IMR-90 (cell line): ENCODE data around the gene S100Z. TPM values are rescaled to one million over a fixed set of nuclear protein-coding genes. Genes with fewer than 3 reads are reported as not detected.

Experiments used
- ATAC-seq: fragments of 200-7000 bp; cut with Tn5 transposase; 2 replicates; pipeline ENCODE4 v1.9.1; 2020; ENCODE audit warnings: low read depth, mild to moderate bottlenecking, moderate library complexity
- BruUV-seq: library from RNA; stranded (reverse); fragments of 400-500 nt; replicated peaks from 2 replicates; lab custom pipeline; 2021; lab: Mats Ljungman, UMichigan
- CTCF ChIA-PET: fragments of 300-600 bp; formaldehyde crosslinking; extraction: SDS; loops from one replicate; lab custom pipeline; 2021; ENCODE audit warnings: antibody characterized with exemption; lab: Yijun Ruan, JAX
- POLR2A ChIA-PET: fragments of 300-600 bp; sonication (Branson Sonifier 250); formaldehyde crosslinking; loops from one replicate; lab custom pipeline; 2022; ENCODE audit warnings: antibody characterized with exemption; ENCODE audit not compliant: unreplicated experiment; lab: Charles Lee
- DNase-seq: peaks from one replicate; pipeline ENCODE4 v3.0.0; 2013
- H2AFZ ChIP-seq: replicated peaks from 2 replicates; pipeline ENCODE3; 2013; ENCODE audit warnings: low read length, mild to moderate bottlenecking; ENCODE audit not compliant: poor library complexity
- H2AK5ac ChIP-seq: 2 replicates; pipeline ENCODE4 v1.6.1; 2013; ENCODE audit warnings: low read depth, low read length, inconsistent platforms
- H2AK9ac ChIP-seq: replicated peaks from 2 replicates; pipeline ENCODE3; 2013; ENCODE audit warnings: mild to moderate bottlenecking, low read depth, low read length, moderate library complexity; ENCODE audit not compliant: poor library complexity
- H2BK120ac ChIP-seq: 2 replicates; pipeline ENCODE4 v1.6.1; 2013; ENCODE audit warnings: low read depth, low read length, inconsistent platforms
- H2BK15ac ChIP-seq: 3 replicates; pipeline ENCODE4 v1.6.1; 2013; ENCODE audit warnings: low read depth, low read length, inconsistent platforms
- H2BK20ac ChIP-seq: 2 replicates; pipeline ENCODE4 v1.6.1; 2013; ENCODE audit warnings: low read depth, mild to moderate bottlenecking, inconsistent platforms, low read length, moderate library complexity
- H2BK5ac ChIP-seq: 2 replicates; pipeline ENCODE4 v1.6.1; 2013; ENCODE audit warnings: mild to moderate bottlenecking, low read depth, low read length, inconsistent platforms; ENCODE audit not compliant: poor library complexity, severe bottlenecking
- H3K14ac ChIP-seq: replicated peaks from 2 replicates; pipeline ENCODE4 v1.6.1; 2013; ENCODE audit warnings: low read depth, low read length, inconsistent platforms
- H3K18ac ChIP-seq: 2 replicates; pipeline ENCODE4 v1.6.1; 2013; ENCODE audit warnings: low read depth, low read length, control low read depth
- H3K23ac ChIP-seq: 2 replicates; pipeline ENCODE4 v1.6.1; 2013; ENCODE audit warnings: low read depth, low read length, inconsistent platforms
- H3K27ac ChIP-seq: 2 replicates; pipeline ENCODE4 v1.5.1; 2013; ENCODE audit warnings: mild to moderate bottlenecking, control low read depth, low read length; ENCODE audit not compliant: insufficient read depth
- H3K27me3 ChIP-seq: 2 replicates; pipeline ENCODE4 v1.6.1; 2013; ENCODE audit warnings: low read length; ENCODE audit not compliant: control insufficient read depth, insufficient read depth
- H3K36me3 ChIP-seq: 2 replicates; pipeline ENCODE4 v1.6.1; 2013; ENCODE audit warnings: low read length, mixed read lengths; ENCODE audit not compliant: control insufficient read depth, insufficient read depth
- H3K4ac ChIP-seq: 2 replicates; pipeline ENCODE4 v1.6.1; 2013; ENCODE audit warnings: low read depth, low read length, inconsistent platforms
- H3K4me1 ChIP-seq: 2 replicates; pipeline ENCODE4 v1.6.1; 2013; ENCODE audit warnings: low read length, mixed read lengths; ENCODE audit not compliant: control insufficient read depth, insufficient read depth
- H3K4me2 ChIP-seq: 2 replicates; pipeline ENCODE4 v1.6.1; 2013; ENCODE audit warnings: low read depth, mild to moderate bottlenecking, control low read depth, low read length, moderate library complexity
- H3K4me3 ChIP-seq: 2 replicates; pipeline ENCODE4 v1.5.1; 2013; ENCODE audit warnings: low read depth, mild to moderate bottlenecking, control low read depth, low read length, moderate library complexity; ENCODE audit not compliant: insufficient read depth
- H3K56ac ChIP-seq: 2 replicates; pipeline ENCODE4 v1.6.1; 2013; ENCODE audit warnings: low read length, inconsistent platforms; ENCODE audit not compliant: insufficient read depth; ENCODE audit errors: extremely low read depth
- H3K79me1 ChIP-seq, 2 experiments: 2 replicates each; pipeline ENCODE4 v1.6.1; 2013; ENCODE audit warnings: low read length in 2 of 2, inconsistent platforms in 1 of 2, low read depth in 1 of 2
- H3K9ac ChIP-seq: 2 replicates; pipeline ENCODE4 v1.6.1; 2013; ENCODE audit warnings: low read depth, low read length, control low read depth
- H3K9me1 ChIP-seq: 2 replicates; pipeline ENCODE4 v1.6.1; 2013; ENCODE audit warnings: low read length, inconsistent platforms; ENCODE audit not compliant: insufficient read depth
- H3K9me3 ChIP-seq: 2 replicates; pipeline ENCODE4 v1.6.1; 2013; ENCODE audit warnings: low read length; ENCODE audit not compliant: control insufficient read depth, insufficient read depth
- H4K20me1 ChIP-seq: 2 replicates; pipeline ENCODE4 v1.6.1; 2013; ENCODE audit warnings: low read length, inconsistent platforms; ENCODE audit not compliant: insufficient read depth
- H4K5ac ChIP-seq: 2 replicates; pipeline ENCODE4 v1.6.1; 2013; ENCODE audit warnings: mild to moderate bottlenecking, low read depth, low read length, control low read depth
- H4K8ac ChIP-seq, 2 experiments: 2 replicates each; pipeline ENCODE4 v1.6.1; 2013; ENCODE audit warnings: low read depth in 2 of 2, low read length in 2 of 2, control low read depth in 1 of 2, inconsistent platforms in 1 of 2
- H4K91ac ChIP-seq: 2 replicates; pipeline ENCODE4 v1.6.1; 2013; ENCODE audit warnings: low read depth, low read length, inconsistent platforms; ENCODE audit not compliant: insufficient read depth
- BHLHE40 ChIP-seq: fragments of 150-350 bp; IDR thresholded peaks from 2 replicates; pipeline ENCODE4 v1.6.1; 2016; ENCODE audit warnings: mild to moderate bottlenecking, low read depth, low read length
- CEBPB ChIP-seq: IDR thresholded peaks from 2 replicates; pipeline ENCODE4 v1.6.1; 2012; ENCODE audit warnings: low read depth, low read length, improper control_type of control experiment
- CHD1 ChIP-seq: IDR thresholded peaks from 2 replicates; pipeline ENCODE4 v1.6.1; 2012; ENCODE audit warnings: low read depth, low read length, improper control_type of control experiment
- CTCF ChIP-seq: conservative IDR thresholded peaks from 2 replicates; pipeline ENCODE4 v1.5.1; 2012; ENCODE audit warnings: mild to moderate bottlenecking, low read depth, low read length, improper control_type of control experiment
- FOS ChIP-seq: fragments of 150-350 bp; IDR thresholded peaks from 2 replicates; pipeline ENCODE4 v1.6.1; 2016; ENCODE audit warnings: low read depth, low read length
- MAFK ChIP-seq: IDR thresholded peaks from 2 replicates; pipeline ENCODE4 v1.6.1; 2012; ENCODE audit warnings: low read depth, low read length, improper control_type of control experiment
- MAZ ChIP-seq: IDR thresholded peaks from 2 replicates; pipeline ENCODE4 v1.6.1; 2012; ENCODE audit warnings: low read depth, mild to moderate bottlenecking, low read length, improper control_type of control experiment, moderate library complexity, borderline replicate concordance
- NFE2L2 ChIP-seq: fragments of 150-350 bp; IDR thresholded peaks from 2 replicates; pipeline ENCODE4 v1.6.1; 2016; ENCODE audit warnings: low read depth, mild to moderate bottlenecking, low read length
- RAD21 ChIP-seq: IDR thresholded peaks from 2 replicates; pipeline ENCODE4 v1.6.1; 2012; ENCODE audit warnings: low read length, improper control_type of control experiment
- RCOR1 ChIP-seq: IDR thresholded peaks from 2 replicates; pipeline ENCODE4 v1.6.1; 2012; ENCODE audit warnings: mild to moderate bottlenecking, low read length, improper control_type of control experiment; ENCODE audit not compliant: insufficient replicate concordance
- SMC3 ChIP-seq: fragments of 150-350 bp; IDR thresholded peaks from 2 replicates; pipeline ENCODE4 v1.6.1; 2016; ENCODE audit warnings: low read depth, mild to moderate bottlenecking, antibody characterized with exemption, low read length, moderate library complexity
- WGBS, 2 experiments: methylation state at CpG; one replicate each; pipeline versions ENCODE4 v1.1.5 to v1.1.7; 2013; ENCODE audit warnings: missing lambda C conversion rate in 2 of 2; ENCODE audit not compliant: insufficient read length in 1 of 2; ENCODE audit errors: extremely low coverage in 2 of 2; 5-methylcytosine and 5-hydroxymethylcytosine counted together
- dilution Hi-C: fragments of 300-500 bp; cut with HindIII; formaldehyde crosslinking; loops from one replicate; pipeline ENCODE4 v1.14.3; 2018; ENCODE audit warnings: low sequenced_read_pairs; ENCODE audit not compliant: unreplicated experiment
- in situ Hi-C: fragments of 300-500 bp; cut with MboI; formaldehyde crosslinking; loops from 3 replicates; pipeline ENCODE4 v1.14.3; 2019; ENCODE audit warnings: low sequenced_read_pairs, inconsistent platforms, mixed read lengths
- intact Hi-C: fragments of 100-400 bp; cut with micrococcal nuclease; formaldehyde crosslinking; loops from 2 replicates; pipeline ENCODE4 v1.10.0; 2022
- polyA plus RNA-seq, 3 experiments: library from polyadenylated mRNA; depleted of rRNA; stranded (reverse); fragments of >200 nt; gene quantifications; 2 replicates each; pipeline ENCODE4 v1.2.3, GENCODE V29; 2012; ENCODE audit warnings: low replicate concordance in 1 of 3
- total RNA-seq: library from RNA; depleted of rRNA; stranded (reverse); fragments of >200 nt; gene quantifications from 2 replicates; pipeline ENCODE4 v1.2.3, GENCODE V29; 2012

The S100Z gene
- total and polyA plus RNA-seq, 2 of the 4 experiments (the other 2 are of a cell fraction) = not detected

DNA sequence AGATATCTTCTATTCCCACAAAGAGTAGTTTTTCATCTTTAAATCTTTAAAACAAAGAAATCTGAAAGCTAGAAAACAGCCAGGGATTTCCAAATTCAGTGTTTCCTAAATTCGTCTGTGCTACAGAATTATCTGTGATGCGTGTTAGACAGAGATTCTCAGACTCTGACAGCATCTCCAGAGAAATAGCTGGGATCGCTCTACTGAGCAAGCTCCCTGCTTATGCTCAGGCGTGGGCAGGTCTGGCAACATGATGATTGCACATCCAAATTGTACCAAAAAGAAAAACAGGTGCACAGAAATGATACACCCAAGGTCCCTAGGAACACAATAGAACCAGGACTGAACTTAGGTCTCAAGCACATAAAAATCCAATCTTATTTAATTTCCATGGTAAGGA lies 80.3 kb downstream of the S100Z start:
- H3K79me1 ChIP-seq = no peaks in the 10 kb centered on the region
- no TSS peak for BruUV-seq
- POLR2A ChIA-PET = no interaction called here
- peaks cover 25% of the 10 kb centered on the region for H3K27me3 ChIP-seq
- H3K36me3 ChIP-seq = no peaks in the 10 kb centered on the region
- no peak overlapping the region for H2AK5ac ChIP-seq
- no peak overlapping the region for H4K5ac ChIP-seq
- 40% methylated on average over 3 of the region's 4 CpGs; no CpG with 5 or more reads in 1 of the 2 experiments for WGBS, 2 experiments
- no peak overlapping the region for H3K56ac ChIP-seq
- DNase-seq (no peak), ATAC-seq (no peak)
- H3K18ac ChIP-seq = no peak overlapping the region
- no peak overlapping the region for H2BK20ac ChIP-seq
- no peak overlapping the region for H3K27ac ChIP-seq
- H3K4me3 ChIP-seq = no peak overlapping the region
- H3K4me2 ChIP-seq = no peak overlapping the region
- no peaks in the 10 kb centered on the region for H4K20me1 ChIP-seq
- H2BK120ac ChIP-seq = no peak overlapping the region
- H4K8ac ChIP-seq = no peak overlapping the region
- no peaks in the 10 kb centered on the region for H3K9me1 ChIP-seq
- no peaks in the 10 kb centered on the region for H3K9me3 ChIP-seq
- no peak for TF ChIP-seq CHD1
- TF ChIP-seq FOS = no peak
- TF ChIP-seq CEBPB = no peak
- TF ChIP-seq RAD21 = no peak
- TF ChIP-seq NFE2L2 = no peak
- TF ChIP-seq RCOR1 = no peak
- no peak for TF ChIP-seq CTCF
- no peak for TF ChIP-seq SMC3
- TF ChIP-seq BHLHE40 = no peak
- no peak for TF ChIP-seq MAFK
- TF ChIP-seq MAZ = no peak
- no peak overlapping the region for H2AK9ac ChIP-seq
- H2BK15ac ChIP-seq = no peak overlapping the region
- dilution Hi-C loops (no loop called here), intact Hi-C loops (no loop called here), in situ Hi-C loops (no loop called here)
- H3K4ac ChIP-seq = no peak overlapping the region
- H3K23ac ChIP-seq = no peak overlapping the region
- no peak overlapping the region for H2BK5ac ChIP-seq
- CTCF ChIA-PET = no interaction called here
- no peaks in the 10 kb centered on the region for H3K4me1 ChIP-seq
- no peak overlapping the region for H3K9ac ChIP-seq
- no peak overlapping the region for H4K91ac ChIP-seq
- no peak overlapping the region for H3K14ac ChIP-seq
- H2AFZ ChIP-seq = no peak overlapping the region
